ENCODE measurements around the gene ULK1.

GRCh38 chr12:131862994-131863710 is 31.3 kb upstream of the ULK1 start:
- no peak for TF ChIP-seq ZNF18 (tag by site-specific recombination; IDR thresholded peaks at IDR 0.05)
- TF ChIP-seq ZNF660 (tag by site-specific recombination; IDR thresholded peaks at IDR 0.05) = no peak
- no peak for TF ChIP-seq ZNF792 (tag by site-specific recombination; IDR thresholded peaks at IDR 0.05)
- no peak for TF ChIP-seq CTCF (tag by site-specific recombination; IDR thresholded peaks at IDR 0.05)
- TF ChIP-seq ZNF10 (tag by site-specific recombination; IDR thresholded peaks at IDR 0.05) = no peak
- TF ChIP-seq REST (tag by site-specific recombination; IDR thresholded peaks at IDR 0.05) = no peak
- TF ChIP-seq ZNF311 (tag by site-specific recombination; IDR thresholded peaks at IDR 0.05; ENCODE audit: borderline replicate concordance) = no peak
- TF ChIP-seq ZNF830 (tag by site-specific recombination; IDR thresholded peaks at IDR 0.05; ENCODE audit: low read depth) = no peak
